Neural cell (in vitro differentiated cells): Measurements from ENCODE around the gene CRB2. TPM values are rescaled to one million over a fixed set of nuclear protein-coding genes. Genes with fewer than 3 reads are reported as not detected.

Experiments
- H2AFZ ChIP-seq: fragments of 200-600, 300-800 bp; sonication (generic), shearing (Covaris generic); 2 replicates; pipeline ENCODE4 v1.6.0; 2014; ENCODE audit warnings: low read depth, mild to moderate bottlenecking, antibody characterized with exemption, low read length, moderate library complexity
- H3F3A ChIP-seq: fragments of 200-600 bp; shearing (Covaris generic); 2 replicates; pipeline ENCODE4 v1.6.1; 2016; ENCODE audit warnings: mild to moderate bottlenecking, moderate library complexity, mixed read lengths, antibody characterized with exemption, low read length; ENCODE audit not compliant: insufficient read depth, poor library complexity, severe bottlenecking
- H3K27ac ChIP-seq: fragments of 200-600, 300-800 bp; sonication (generic), shearing (Covaris generic); 2 replicates; pipeline ENCODE4 v1.5.1; 2014; ENCODE audit warnings: mild to moderate bottlenecking, low read length, moderate library complexity
- H3K27me3 ChIP-seq: fragments of 300-800, 200-600 bp; sonication (generic), shearing (Covaris generic); 2 replicates; pipeline ENCODE4 v1.6.0; 2014; ENCODE audit warnings: mild to moderate bottlenecking, low read depth, low read length, moderate library complexity; ENCODE audit not compliant: insufficient read depth
- H3K36me3 ChIP-seq: fragments of 300-800, 200-600 bp; sonication (generic), shearing (Covaris generic); 2 replicates; pipeline ENCODE4 v1.5.1; 2014; ENCODE audit warnings: mild to moderate bottlenecking, antibody characterized with exemption, low read length, moderate library complexity; ENCODE audit not compliant: insufficient read depth
- H3K4me2 ChIP-seq: fragments of 300-800, 200-600 bp; sonication (generic), shearing (Covaris generic); 2 replicates; pipeline ENCODE4 v1.6.0; 2014; ENCODE audit warnings: mild to moderate bottlenecking, low read length
- H3K4me3 ChIP-seq: fragments of 300-800, 200-600 bp; sonication (generic), shearing (Covaris generic); 2 replicates; pipeline ENCODE4 v1.5.1; 2014; ENCODE audit warnings: mild to moderate bottlenecking, low read length, moderate library complexity
- H3K79me2 ChIP-seq: fragments of 200-600 bp; shearing (Covaris generic); replicated peaks from 2 replicates; pipeline ENCODE4 v1.6.0; 2014; ENCODE audit warnings: mild to moderate bottlenecking, low read length, moderate library complexity; ENCODE audit not compliant: insufficient read depth
- H3K9ac ChIP-seq: fragments of 300-800, 200-600 bp; sonication (generic), shearing (Covaris generic); 2 replicates; pipeline ENCODE4 v1.6.1; 2016; ENCODE audit warnings: mild to moderate bottlenecking, low read length, mixed read lengths
- H3K9me2 ChIP-seq: fragments of 200-600 bp; shearing (Covaris generic); 2 replicates; pipeline ENCODE4 v1.6.1; 2016; ENCODE audit warnings: mild to moderate bottlenecking, low read length, mixed read lengths; ENCODE audit not compliant: insufficient read depth
- H3K9me3 ChIP-seq: fragments of 200-600, 300-800 bp; sonication (generic), shearing (Covaris generic); 2 replicates; pipeline ENCODE4 v1.6.1; 2016; ENCODE audit warnings: mild to moderate bottlenecking, mixed run types, low read length, moderate library complexity, mixed read lengths
- H4K20me1 ChIP-seq: fragments of 200-600 bp; shearing (Covaris generic); 2 replicates; pipeline ENCODE4 v1.6.1; 2016; ENCODE audit warnings: mild to moderate bottlenecking, mixed run types; ENCODE audit not compliant: insufficient read depth
- EP300 ChIP-seq: fragments of 450-650 bp; conservative IDR thresholded peaks from 2 replicates; pipeline ENCODE4 v1.6.1; 2014; ENCODE audit warnings: antibody characterized with exemption, mild to moderate bottlenecking, moderate library complexity; ENCODE audit not compliant: poor library complexity, severe bottlenecking
- EZH2 ChIP-seq: fragments of 200-600, 300-800 bp; shearing (Covaris generic), sonication (generic); IDR thresholded peaks from 2 replicates; pipeline ENCODE4 v1.6.1; 2014; ENCODE audit warnings: antibody characterized with exemption, low read length, borderline replicate concordance, mild to moderate bottlenecking; ENCODE audit not compliant: insufficient read depth, poor library complexity, severe bottlenecking
- MXI1 ChIP-seq: fragments of 450-650 bp; conservative IDR thresholded peaks from 2 replicates; pipeline ENCODE4 v1.6.1; 2014; ENCODE audit warnings: antibody characterized with exemption, mild to moderate bottlenecking; ENCODE audit not compliant: poor library complexity, severe bottlenecking
- POLR2AphosphoS5 ChIP-seq: IDR thresholded peaks from 2 replicates; pipeline ENCODE4 v1.6.1; 2012
- RAD21 ChIP-seq: fragments of 450-650 bp; conservative IDR thresholded peaks from 2 replicates; pipeline ENCODE4 v1.6.1; 2014; ENCODE audit warnings: antibody characterized with exemption, mild to moderate bottlenecking, moderate library complexity
- SMC3 ChIP-seq: fragments of 450-650 bp; conservative IDR thresholded peaks from 2 replicates; pipeline ENCODE4 v1.6.1; 2014; ENCODE audit warnings: antibody characterized with exemption, mild to moderate bottlenecking, moderate library complexity; ENCODE audit not compliant: poor library complexity
- TAF1 ChIP-seq: IDR thresholded peaks from 2 replicates; pipeline ENCODE4 v1.6.1; 2012; ENCODE audit warnings: low read depth
- polyA plus RNA-seq: library from polyadenylated mRNA; depleted of rRNA; stranded (reverse); fragments of >200 nt; gene quantifications from 2 replicates; pipeline ENCODE4 v1.2.3, GENCODE V29; 2014
- TF ChIP-seq, protein P1 (sequence below): IDR thresholded peaks from 2 replicates; pipeline ENCODE4 v1.6.1; 2012; ENCODE audit warnings: borderline replicate concordance
- TF ChIP-seq, protein P2 (sequence below): fragments of 450-650 bp; IDR thresholded peaks from 2 replicates; pipeline ENCODE4 v1.5.1; 2014; ENCODE audit warnings: antibody characterized with exemption, mild to moderate bottlenecking, moderate library complexity; ENCODE audit not compliant: poor library complexity, severe bottlenecking

CRB2 gene
- polyA plus RNA-seq, 1 donor from 2014 or later, result 0.32 TPM

DNA sequence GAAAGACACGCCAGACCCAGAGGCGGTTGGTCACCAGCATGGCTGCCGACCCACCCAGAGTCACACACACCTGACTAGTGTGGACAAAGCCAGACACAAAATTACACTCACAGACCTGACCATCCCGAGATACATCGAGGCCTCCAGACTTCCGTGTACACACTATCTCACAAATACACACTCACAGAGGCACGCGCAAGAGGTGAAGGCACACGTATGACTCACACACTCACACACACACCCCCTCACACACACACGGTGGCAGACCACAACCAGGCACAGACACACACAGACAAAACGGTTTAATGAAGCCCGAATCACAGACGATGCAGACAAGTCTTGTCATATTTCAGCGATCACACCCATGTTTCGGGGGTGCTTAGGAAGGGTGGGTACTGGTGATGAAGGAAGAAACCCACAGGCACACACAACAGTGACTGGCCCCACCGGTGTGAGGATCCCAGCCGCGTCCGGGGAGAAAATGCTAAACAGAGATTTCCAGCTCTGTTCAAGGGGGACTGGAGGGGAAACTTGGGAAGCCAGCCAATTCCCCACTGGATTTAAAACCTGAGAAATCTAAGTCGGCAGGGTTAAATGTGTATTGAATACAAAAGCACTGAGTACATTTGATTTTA, 51.3 kb downstream of the CRB2 start (continued):
- TF ChIP-seq EP300 (no peak), POLR2AphosphoS5 (no peak), RAD21 (no peak), EZH2 (no peak)

DNA sequence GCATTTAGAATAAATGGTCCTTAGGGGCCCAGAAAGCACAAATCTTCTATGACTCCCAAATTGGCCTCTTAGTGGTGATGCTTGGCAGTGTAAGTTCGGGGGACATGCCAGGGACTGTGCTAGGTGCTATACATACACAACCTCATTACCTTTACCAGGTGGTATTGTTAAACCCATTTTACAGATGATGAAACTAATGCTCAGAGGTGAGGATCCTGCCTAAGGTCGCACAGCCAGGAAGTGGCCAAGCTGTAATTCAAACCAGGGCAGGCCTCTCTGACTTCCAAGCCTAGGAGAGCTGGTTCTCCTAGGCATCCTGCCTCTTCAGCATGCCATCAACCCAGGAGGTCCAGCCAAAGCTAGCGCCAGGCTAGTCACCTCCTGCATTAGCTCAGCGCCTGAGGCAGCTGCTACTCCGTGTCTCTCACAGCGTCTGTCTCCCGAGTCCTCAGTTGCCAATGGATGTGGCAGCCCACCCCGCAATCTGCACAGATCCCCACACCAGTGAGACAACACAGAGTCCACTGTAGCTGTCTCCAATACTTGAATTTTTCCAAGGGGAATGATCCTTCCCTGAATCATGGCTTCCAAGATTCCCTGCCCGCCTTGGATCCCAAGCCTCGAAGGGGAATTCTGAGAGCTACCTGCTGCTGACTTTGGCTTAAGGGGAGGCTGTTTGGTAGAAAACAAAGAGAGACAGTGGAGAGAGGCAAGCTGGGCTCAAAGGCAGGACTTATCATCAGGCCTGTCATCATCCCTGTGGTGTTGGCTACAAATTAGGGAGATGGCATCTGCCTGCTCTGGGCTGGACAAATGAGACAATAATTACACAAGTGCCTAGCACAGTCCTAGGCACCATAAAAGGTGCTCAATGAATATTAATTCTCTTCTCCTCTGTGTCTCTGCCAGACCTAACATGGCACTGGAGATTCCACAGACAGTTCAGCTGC, 52.6 kb downstream of the CRB2 start:
- Histone ChIP-seq H3K4me3 (no peak overlapping the region), H3K27me3 (no peaks in the 10 kb centered on the region), H3K9me3 (no peaks in the 10 kb centered on the region), H3K79me2 (no peaks in the 10 kb centered on the region), H3K9ac (no peak overlapping the region), H3K4me2 (no peak overlapping the region), H3F3A (no peaks in the 10 kb centered on the region), H3K9me2 (no peaks in the 10 kb centered on the region), H2AFZ (no peak overlapping the region), H3K27ac (no peak overlapping the region), H3K36me3 (no peaks in the 10 kb centered on the region), H4K20me1 (no peaks in the 10 kb centered on the region)
- TF ChIP-seq, protein P1, sequence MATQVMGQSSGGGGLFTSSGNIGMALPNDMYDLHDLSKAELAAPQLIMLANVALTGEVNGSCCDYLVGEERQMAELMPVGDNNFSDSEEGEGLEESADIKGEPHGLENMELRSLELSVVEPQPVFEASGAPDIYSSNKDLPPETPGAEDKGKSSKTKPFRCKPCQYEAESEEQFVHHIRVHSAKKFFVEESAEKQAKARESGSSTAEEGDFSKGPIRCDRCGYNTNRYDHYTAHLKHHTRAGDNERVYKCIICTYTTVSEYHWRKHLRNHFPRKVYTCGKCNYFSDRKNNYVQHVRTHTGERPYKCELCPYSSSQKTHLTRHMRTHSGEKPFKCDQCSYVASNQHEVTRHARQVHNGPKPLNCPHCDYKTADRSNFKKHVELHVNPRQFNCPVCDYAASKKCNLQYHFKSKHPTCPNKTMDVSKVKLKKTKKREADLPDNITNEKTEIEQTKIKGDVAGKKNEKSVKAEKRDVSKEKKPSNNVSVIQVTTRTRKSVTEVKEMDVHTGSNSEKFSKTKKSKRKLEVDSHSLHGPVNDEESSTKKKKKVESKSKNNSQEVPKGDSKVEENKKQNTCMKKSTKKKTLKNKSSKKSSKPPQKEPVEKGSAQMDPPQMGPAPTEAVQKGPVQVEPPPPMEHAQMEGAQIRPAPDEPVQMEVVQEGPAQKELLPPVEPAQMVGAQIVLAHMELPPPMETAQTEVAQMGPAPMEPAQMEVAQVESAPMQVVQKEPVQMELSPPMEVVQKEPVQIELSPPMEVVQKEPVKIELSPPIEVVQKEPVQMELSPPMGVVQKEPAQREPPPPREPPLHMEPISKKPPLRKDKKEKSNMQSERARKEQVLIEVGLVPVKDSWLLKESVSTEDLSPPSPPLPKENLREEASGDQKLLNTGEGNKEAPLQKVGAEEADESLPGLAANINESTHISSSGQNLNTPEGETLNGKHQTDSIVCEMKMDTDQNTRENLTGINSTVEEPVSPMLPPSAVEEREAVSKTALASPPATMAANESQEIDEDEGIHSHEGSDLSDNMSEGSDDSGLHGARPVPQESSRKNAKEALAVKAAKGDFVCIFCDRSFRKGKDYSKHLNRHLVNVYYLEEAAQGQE, result no peak
- TF ChIP-seq EP300 (no peak), EZH2 (no peak)
- TF ChIP-seq, protein P2, sequence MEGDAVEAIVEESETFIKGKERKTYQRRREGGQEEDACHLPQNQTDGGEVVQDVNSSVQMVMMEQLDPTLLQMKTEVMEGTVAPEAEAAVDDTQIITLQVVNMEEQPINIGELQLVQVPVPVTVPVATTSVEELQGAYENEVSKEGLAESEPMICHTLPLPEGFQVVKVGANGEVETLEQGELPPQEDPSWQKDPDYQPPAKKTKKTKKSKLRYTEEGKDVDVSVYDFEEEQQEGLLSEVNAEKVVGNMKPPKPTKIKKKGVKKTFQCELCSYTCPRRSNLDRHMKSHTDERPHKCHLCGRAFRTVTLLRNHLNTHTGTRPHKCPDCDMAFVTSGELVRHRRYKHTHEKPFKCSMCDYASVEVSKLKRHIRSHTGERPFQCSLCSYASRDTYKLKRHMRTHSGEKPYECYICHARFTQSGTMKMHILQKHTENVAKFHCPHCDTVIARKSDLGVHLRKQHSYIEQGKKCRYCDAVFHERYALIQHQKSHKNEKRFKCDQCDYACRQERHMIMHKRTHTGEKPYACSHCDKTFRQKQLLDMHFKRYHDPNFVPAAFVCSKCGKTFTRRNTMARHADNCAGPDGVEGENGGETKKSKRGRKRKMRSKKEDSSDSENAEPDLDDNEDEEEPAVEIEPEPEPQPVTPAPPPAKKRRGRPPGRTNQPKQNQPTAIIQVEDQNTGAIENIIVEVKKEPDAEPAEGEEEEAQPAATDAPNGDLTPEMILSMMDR, result no peak

DNA sequence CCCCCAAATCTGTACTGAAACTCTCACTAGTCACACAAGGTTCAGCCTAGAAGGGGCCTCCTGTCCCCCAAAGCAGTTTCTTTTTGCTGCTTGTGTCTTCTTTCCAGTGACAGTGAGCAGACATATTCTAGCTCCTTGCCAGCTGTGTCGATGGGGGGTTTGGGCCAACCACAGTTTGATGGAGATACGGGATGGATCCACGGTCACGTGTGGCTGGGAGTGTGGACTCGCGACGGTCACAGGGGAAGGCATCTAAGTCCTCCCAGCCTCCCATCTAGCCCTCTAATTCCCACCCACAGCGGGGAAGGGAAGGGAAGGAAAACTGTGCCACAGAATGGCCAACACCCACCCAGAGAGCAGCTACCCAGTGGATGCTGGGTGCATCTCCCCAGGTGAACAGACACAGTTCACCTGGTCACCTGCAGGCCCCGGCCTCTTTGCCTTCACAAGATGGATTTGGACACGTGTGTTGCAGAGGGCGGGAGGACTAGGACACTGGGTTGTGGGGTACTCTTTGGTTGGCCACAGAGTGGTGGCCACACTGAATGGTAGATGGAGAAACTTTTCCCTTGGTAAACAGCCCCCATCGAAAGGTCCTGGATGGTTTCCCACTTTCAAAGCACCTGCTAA, 54.4 kb downstream of the CRB2 start:
- TF ChIP-seq EZH2, result no peak
- TF ChIP-seq, protein P2, result no peak
- TF ChIP-seq TAF1, result no peak
- TF ChIP-seq POLR2AphosphoS5, result no peak
- TF ChIP-seq, protein P1, result no peak
- no peak for TF ChIP-seq RAD21
- TF ChIP-seq EP300, result no peak
- TF ChIP-seq MXI1, result no peak
- no peak for TF ChIP-seq SMC3
- H3K4me2 ChIP-seq, result no peak overlapping the region
- no peaks in the 10 kb centered on the region for H3K36me3 ChIP-seq
- no peaks in the 10 kb centered on the region for H3K27me3 ChIP-seq
- no peak overlapping the region for H2AFZ ChIP-seq
- no peaks in the 10 kb centered on the region for H3F3A ChIP-seq
- H4K20me1 ChIP-seq, result no peaks in the 10 kb centered on the region
- H3K79me2 ChIP-seq, result no peaks in the 10 kb centered on the region
- H3K9me2 ChIP-seq, result no peaks in the 10 kb centered on the region
- H3K9ac ChIP-seq, result no peak overlapping the region
- no peak overlapping the region for H3K4me3 ChIP-seq
- H3K9me3 ChIP-seq, result no peaks in the 10 kb centered on the region
- no peak overlapping the region for H3K27ac ChIP-seq
